ENCODE results near the gene SUSD2. TPM values are rescaled to one million over a fixed set of nuclear protein-coding genes. Genes with fewer than 3 reads are reported as not detected.

Gene SUSD2
- polyA plus RNA-seq, 2 of the 4 experiments (the other 2 are of a cell fraction), result 12.7 to 51.9 TPM

DNA sequence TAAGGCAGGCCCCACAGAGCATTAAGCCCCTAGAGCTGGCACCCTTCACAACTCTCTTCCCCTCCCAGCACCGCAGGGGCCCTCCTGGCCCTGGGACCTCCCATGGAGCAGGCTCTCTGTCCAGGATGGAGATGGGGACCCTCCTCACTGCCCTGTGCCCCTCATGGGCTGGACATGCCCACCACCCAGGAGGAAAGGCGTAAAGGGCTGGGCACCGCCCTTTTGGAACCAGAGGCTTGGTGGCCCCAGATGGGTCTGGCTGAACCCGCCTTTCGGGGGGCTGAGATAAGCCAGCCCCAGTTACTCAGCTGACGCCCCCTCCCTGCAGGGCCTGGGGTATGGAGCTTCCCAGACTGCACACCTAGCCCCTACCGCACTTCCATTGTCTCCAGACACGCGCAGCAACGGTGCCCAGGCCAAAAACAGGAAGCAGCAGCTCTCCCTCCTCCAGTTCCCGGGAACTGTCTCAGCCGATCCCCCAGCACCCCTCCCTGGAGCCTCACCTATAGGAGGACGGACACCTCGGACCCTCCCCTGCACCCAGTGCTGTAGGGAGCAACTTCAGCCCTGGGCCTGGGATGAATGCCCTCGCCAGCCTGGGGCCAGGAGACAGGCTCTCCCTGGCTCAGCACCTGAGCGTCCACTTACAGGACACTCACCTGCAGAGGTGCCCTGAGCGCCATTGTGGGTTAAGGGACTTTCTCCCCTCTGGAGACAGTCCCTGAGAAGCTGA is 1.6 kb upstream of the SUSD2 start:
- ATAC-seq, result no peak
- 95% methylated on average over 4 of the region's 17 CpGs for WGBS (ENCODE audit: missing lambda C conversion rate)
- TF ChIP-seq KDM5A (IDR thresholded peaks at IDR 0.05) (no peak), HEYL (CRISPR knock-in tag; IDR thresholded peaks at IDR 0.05) (no peak), EP300 (IDR thresholded peaks at IDR 0.05) (no peak), ZC3H11A (IDR thresholded peaks at IDR 0.05) (no peak), ESRRA (IDR thresholded peaks at IDR 0.05; ENCODE audit: borderline replicate concordance, low read length) (no peak), RARB (CRISPR knock-in tag; IDR thresholded peaks at IDR 0.05) (no peak), RAD21 (conservative IDR thresholded peaks at IDR 0.05 in 1 of 2, IDR thresholded peaks at IDR 0.05 in 1 of 2) (no peak), CHD4 (IDR thresholded peaks at IDR 0.05; ENCODE audit: borderline replicate concordance) (no peak), TP53 (CRISPR knock-in tag; IDR thresholded peaks at IDR 0.05) (no peak), MAFK (IDR thresholded peaks at IDR 0.05; ENCODE audit: partially characterized antibody) (no peak), HDAC2 (IDR thresholded peaks at IDR 0.05) (no peak), BHLHE40 (IDR thresholded peaks at IDR 0.05; ENCODE audit: low read depth, low read length) (no peak), PHF8 (IDR thresholded peaks at IDR 0.05; ENCODE audit: borderline replicate concordance, low read depth) (no peak), CEBPB (IDR thresholded peaks at IDR 0.05) (no peak), JUNB (IDR thresholded peaks at IDR 0.05) (no peak), POLR2AphosphoS2 (conservative IDR thresholded peaks at IDR 0.05; ENCODE audit: low read length) (no peak)
- TF ChIP-seq, protein P1, sequence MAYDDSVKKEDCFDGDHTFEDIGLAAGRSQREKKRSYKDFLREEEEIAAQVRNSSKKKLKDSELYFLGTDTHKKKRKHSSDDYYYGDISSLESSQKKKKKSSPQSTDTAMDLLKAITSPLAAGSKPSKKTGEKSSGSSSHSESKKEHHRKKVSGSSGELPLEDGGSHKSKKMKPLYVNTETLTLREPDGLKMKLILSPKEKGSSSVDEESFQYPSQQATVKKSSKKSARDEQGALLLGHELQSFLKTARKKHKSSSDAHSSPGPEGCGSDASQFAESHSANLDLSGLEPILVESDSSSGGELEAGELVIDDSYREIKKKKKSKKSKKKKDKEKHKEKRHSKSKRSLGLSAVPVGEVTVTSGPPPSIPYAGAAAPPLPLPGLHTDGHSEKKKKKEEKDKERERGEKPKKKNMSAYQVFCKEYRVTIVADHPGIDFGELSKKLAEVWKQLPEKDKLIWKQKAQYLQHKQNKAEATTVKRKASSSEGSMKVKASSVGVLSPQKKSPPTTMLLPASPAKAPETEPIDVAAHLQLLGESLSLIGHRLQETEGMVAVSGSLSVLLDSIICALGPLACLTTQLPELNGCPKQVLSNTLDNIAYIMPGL (CRISPR knock-in tag; IDR thresholded peaks at IDR 0.05; ENCODE audit: borderline replicate concordance), result no peak
- no peak for FAIRE-seq
- ChIA-PET POLR2A (no interaction called here), CTCF (interaction anchor here (0.9 to 4.2 kb wide), 5 partner anchors 10 to 78 kb away, joined by 3 to 32 read pairs (median 4); no protein-coding TSS in a partner anchor)
- Histone ChIP-seq H3K4me1 (peaks cover 21% of the 10 kb centered on the region), H3K27ac (peak overlapping the region in 1 of 2 experiments; percentile 96; a peak in 3 of 6 replicates), H3K4me2 (no peak overlapping the region), H3K4me3 (no peak overlapping the region), H3K9me3 (no peaks in the 10 kb centered on the region)
- no peak for DNase-seq (ENCODE audit: low read depth in 1 of 2, low spot score in 1 of 2)

DNA sequence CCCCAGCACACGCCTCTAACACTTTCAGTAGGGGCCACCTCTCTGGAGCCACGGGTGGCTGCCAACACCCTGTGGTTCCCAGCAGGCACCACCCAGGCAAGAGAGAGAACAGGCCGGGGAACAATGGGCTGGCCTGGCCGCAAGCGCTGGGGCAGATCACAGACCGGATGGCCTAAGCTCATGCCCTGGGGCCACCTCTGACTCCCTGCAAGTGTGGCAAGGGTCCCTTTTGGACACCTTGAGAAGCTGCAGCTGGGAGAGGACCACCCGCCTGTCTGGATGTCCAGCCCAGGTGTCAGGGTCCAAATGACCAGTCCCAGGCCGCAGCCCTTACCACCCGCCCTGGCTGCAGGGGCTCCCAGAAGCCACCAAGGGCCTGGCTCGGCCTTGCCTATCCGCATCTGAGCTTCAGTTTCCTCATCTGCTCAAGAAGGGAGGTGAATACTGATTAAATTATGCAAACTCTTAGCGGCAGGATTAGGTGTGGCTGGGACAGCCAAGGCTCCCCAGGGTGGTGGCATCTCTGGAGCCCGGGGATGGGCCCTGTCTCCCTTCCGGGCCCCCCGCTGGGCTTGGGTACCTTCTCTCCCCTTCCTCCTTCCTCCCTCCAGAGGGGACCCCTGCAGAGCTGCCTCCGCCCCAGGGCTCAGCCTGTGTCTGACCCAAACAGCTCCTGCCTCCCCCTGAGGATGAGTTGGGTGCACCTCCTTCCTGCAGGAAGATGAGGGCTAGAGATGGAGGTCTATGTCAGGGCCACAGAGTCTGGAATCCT is 785 bp upstream of the SUSD2 start:
- WGBS (ENCODE audit: missing lambda C conversion rate), result 74% methylated on average over 10 of the region's 16 CpGs
- DNase-seq (ENCODE audit: low read depth in 1 of 2, low spot score in 1 of 2) (no peak), ATAC-seq (no peak), FAIRE-seq (no peak)
- no peaks in the 10 kb centered on the region for H3K9me3 ChIP-seq
- H3K4me3 ChIP-seq, result no peak overlapping the region
- no peak for TF ChIP-seq NPAS2 (CRISPR knock-in tag; IDR thresholded peaks at IDR 0.05; ENCODE audit: borderline replicate concordance)
- H3K4me1 ChIP-seq, result peaks cover 18% of the 10 kb centered on the region
- peak overlapping the region; percentile 42 to 96; a peak in 4 of 6 replicates for H3K27ac ChIP-seq
- peak overlapping the region; percentile 83; the same call in 2 of the 3 replicates for H3K4me2 ChIP-seq
- POLR2A ChIA-PET, result no interaction called here
- CTCF ChIA-PET, result interaction anchor here (1.1 to 4.2 kb wide), 5 partner anchors 10 to 79 kb away, joined by 3 to 32 read pairs (median 4); no protein-coding TSS in a partner anchor

All from A549 (cell line).